CD4-positive, alpha-beta memory T cell (primary cell): Measurements from ENCODE around the gene PRR14. TPM values are rescaled to one million over a fixed set of nuclear protein-coding genes. Genes with fewer than 3 reads are reported as not detected.
A peak's percentile ranks its signal among the peaks of the same experiment; 100 is the strongest.

Experiments
- CTCF ChIA-PET: fragments of 350-600 bp; sonication (Branson Sonifier 250); formaldehyde crosslinking; loops from one replicate; lab custom pipeline; 2021; ENCODE audit warnings: inconsistent platforms; ENCODE audit not compliant: partially characterized antibody; lab: Charles Lee
- POLR2A ChIA-PET: fragments of 350-600 bp; sonication (Branson Sonifier 250); formaldehyde crosslinking; loops from one replicate; lab custom pipeline; 2021; ENCODE audit not compliant: partially characterized antibody; lab: Charles Lee
- DNase-seq, 5 donors: peaks; one replicate each; pipeline versions ENCODE4 v3.0.0 to v3.0.0-alpha.2; 2020 to 2022; ENCODE audit warnings: mixed read lengths in 1 of 5
- H3K27ac ChIP-seq: one replicate; pipeline ENCODE4 v1.7.0; 2013; ENCODE audit warnings: low read depth, low read length
- H3K27me3 ChIP-seq: 2 replicates; pipeline ENCODE4 v1.7.0; 2013; ENCODE audit warnings: mild to moderate bottlenecking, low read length, moderate library complexity; ENCODE audit not compliant: insufficient read depth
- H3K36me3 ChIP-seq: 2 replicates; pipeline ENCODE4 v1.7.0; 2013; ENCODE audit warnings: mild to moderate bottlenecking, low read length, moderate library complexity; ENCODE audit not compliant: insufficient read depth
- H3K4me1 ChIP-seq: 2 replicates; pipeline ENCODE4 v1.7.0; 2013; ENCODE audit warnings: mild to moderate bottlenecking, low read length, moderate library complexity; ENCODE audit not compliant: insufficient read depth
- H3K4me3 ChIP-seq, 2 donors: one replicate each; pipeline ENCODE4 v1.7.0; 2013; ENCODE audit warnings: low read length in 2 of 2, mild to moderate bottlenecking in 1 of 2
- H3K9me3 ChIP-seq, 2 donors: one replicate each; pipeline ENCODE4 v1.7.0; 2013; ENCODE audit warnings: low read length in 2 of 2, control low read depth in 1 of 2; ENCODE audit not compliant: control insufficient read depth in 1 of 2
- H3K27ac Mint-ChIP-seq, 7 donors: one replicate each; pipeline ENCODE4 v1.8.0; 2020 to 2021; ENCODE audit warnings: mixed read lengths in 7 of 7, mild to moderate bottlenecking in 6 of 7, inconsistent platforms in 3 of 7, moderate library complexity in 3 of 7
- H3K27me3 Mint-ChIP-seq, 2 donors: one replicate each; pipeline ENCODE4 v1.8.0; 2020 to 2021; ENCODE audit warnings: mixed read lengths in 2 of 2
- H3K36me3 Mint-ChIP-seq, 2 donors: one replicate each; pipeline ENCODE4 v1.8.0; 2020 to 2021; ENCODE audit warnings: mixed read lengths in 2 of 2, inconsistent platforms in 1 of 2, mild to moderate bottlenecking in 1 of 2
- H3K4me1 Mint-ChIP-seq, 4 donors: one replicate each; pipeline ENCODE4 v1.8.0; 2020 to 2021; ENCODE audit warnings: mixed read lengths in 4 of 4, mild to moderate bottlenecking in 1 of 4
- H3K4me3 Mint-ChIP-seq, 8 donors: one replicate each; pipeline ENCODE4 v1.8.0; 2020 to 2021; ENCODE audit warnings: mixed read lengths in 8 of 8, mild to moderate bottlenecking in 7 of 8, moderate library complexity in 6 of 8, inconsistent platforms in 3 of 8
- H3K9me3 Mint-ChIP-seq, 8 donors: one replicate each; pipeline ENCODE4 v1.8.0; 2020 to 2021; ENCODE audit warnings: mixed read lengths in 8 of 8, mild to moderate bottlenecking in 5 of 8, inconsistent platforms in 3 of 8, moderate library complexity in 1 of 8
- intact Hi-C: fragments of 100-400 bp; cut with micrococcal nuclease; formaldehyde crosslinking; loops from one replicate; pipeline ENCODE4 v1.15.1; 2023
- polyA plus RNA-seq, 2 donors: library from polyadenylated mRNA; unstranded; fragments of 300-500 nt; fragmentation: Illumina TruSeq; gene quantifications; one replicate each; pipeline ENCODE4 v1.2.3, GENCODE V29; 2021
- total RNA-seq, 2 experiments: library from RNA; stranded (reverse); gene quantifications; one replicate each; pipeline ENCODE4 v1.2.3, GENCODE V29; 2021

The PRR14 gene
- total and polyA plus RNA-seq, 4 experiments from 2014 or later = 8.7 to 100 (median 59.0) TPM

DNA sequence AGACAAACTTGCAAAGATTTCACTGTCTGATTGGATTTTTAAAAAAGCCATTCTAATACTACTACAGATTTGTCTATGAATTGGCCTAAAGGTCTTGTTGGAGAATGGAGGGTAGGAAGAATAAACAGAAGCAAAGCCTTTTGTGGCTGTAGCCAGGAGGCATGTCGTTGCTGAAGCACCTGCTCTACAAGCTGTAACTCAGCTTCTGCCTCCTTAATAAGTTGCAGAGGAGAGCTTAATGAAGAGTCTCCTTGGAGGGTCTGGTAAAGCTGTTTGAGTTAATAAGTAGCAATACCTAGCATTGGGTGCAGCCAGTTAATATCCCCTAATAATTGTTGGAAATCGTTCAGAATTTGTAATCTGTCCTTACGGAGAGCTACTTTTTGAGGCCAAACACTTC, 30.6 kb upstream of the PRR14 start:
- Mint-ChIP-seq H3K4me3 (no peak overlapping the region), H3K9me3 (peaks cover 0 to 2% (median 0%) of the 10 kb centered on the region in 8 donors), H3K36me3 (no peaks in the 10 kb centered on the region), H3K27me3 (peaks cover 5% of the 10 kb centered on the region in 2 donors), H3K27ac (no peak overlapping the region), H3K4me1 (no peaks in the 10 kb centered on the region)
- Histone ChIP-seq H3K4me1 (no peaks in the 10 kb centered on the region), H3K36me3 (no peaks in the 10 kb centered on the region), H3K27me3 (no peaks in the 10 kb centered on the region), H3K27ac (no peak overlapping the region), H3K4me3 (no peak overlapping the region), H3K9me3 (no peaks in the 10 kb centered on the region)
- intact Hi-C loops = no loop called here
- no peak for DNase-seq
- CTCF ChIA-PET = interaction anchor here (1.1 to 2.6 kb wide), 3 partner anchors 9 to 33 kb away, joined by 3 to 12 read pairs (median 6); no protein-coding TSS in a partner anchor
- POLR2A ChIA-PET = interaction anchor here (1.0 to 2.1 kb wide), 2 partner anchors 9 to 10 kb away, joined by 3 to 5 read pairs; partner anchors contain the start of gene ZNF689

DNA sequence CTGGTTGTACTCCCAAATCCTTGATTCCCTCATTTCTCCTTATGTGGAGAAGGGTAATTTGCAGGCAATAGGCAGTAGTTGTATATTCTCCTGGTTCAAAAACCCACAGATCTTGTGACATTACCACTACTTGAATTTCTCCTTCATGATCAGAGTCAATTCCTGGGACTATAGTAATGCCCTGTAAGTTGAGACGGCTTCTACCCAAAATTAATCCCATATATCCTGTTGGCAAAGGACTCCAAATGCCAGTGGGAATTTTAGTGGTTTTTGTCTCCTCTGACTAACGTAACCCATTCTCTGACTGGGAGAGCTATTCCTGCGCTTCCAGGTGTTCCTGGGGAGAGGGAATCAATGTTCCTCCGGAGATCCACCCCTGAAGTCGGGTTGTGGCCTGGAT, 29.0 kb upstream of the PRR14 start:
- no peak for DNase-seq
- no peaks in the 10 kb centered on the region for H3K36me3 Mint-ChIP-seq
- no peaks in the 10 kb centered on the region for H3K36me3 ChIP-seq
- H3K27ac Mint-ChIP-seq = no peak overlapping the region
- H3K4me3 ChIP-seq = no peak overlapping the region
- peaks cover 3 to 5% of the 10 kb centered on the region in 2 donors for H3K27me3 Mint-ChIP-seq
- POLR2A ChIA-PET = no interaction called here
- no peaks in the 10 kb centered on the region for H3K27me3 ChIP-seq
- H3K9me3 ChIP-seq = no peaks in the 10 kb centered on the region
- intact Hi-C loops = no loop called here
- no peaks in the 10 kb centered on the region for H3K4me1 Mint-ChIP-seq
- H3K4me3 Mint-ChIP-seq = no peak overlapping the region
- H3K9me3 Mint-ChIP-seq = peaks cover 0 to 2% (median 0%) of the 10 kb centered on the region in 8 donors
- CTCF ChIA-PET = interaction anchor here (1.1 to 1.2 kb wide), 3 partner anchors 10 to 24 kb away, joined by 3 to 5 read pairs (median 3); no protein-coding TSS in a partner anchor
- no peaks in the 10 kb centered on the region for H3K4me1 ChIP-seq
- no peak overlapping the region for H3K27ac ChIP-seq

DNA sequence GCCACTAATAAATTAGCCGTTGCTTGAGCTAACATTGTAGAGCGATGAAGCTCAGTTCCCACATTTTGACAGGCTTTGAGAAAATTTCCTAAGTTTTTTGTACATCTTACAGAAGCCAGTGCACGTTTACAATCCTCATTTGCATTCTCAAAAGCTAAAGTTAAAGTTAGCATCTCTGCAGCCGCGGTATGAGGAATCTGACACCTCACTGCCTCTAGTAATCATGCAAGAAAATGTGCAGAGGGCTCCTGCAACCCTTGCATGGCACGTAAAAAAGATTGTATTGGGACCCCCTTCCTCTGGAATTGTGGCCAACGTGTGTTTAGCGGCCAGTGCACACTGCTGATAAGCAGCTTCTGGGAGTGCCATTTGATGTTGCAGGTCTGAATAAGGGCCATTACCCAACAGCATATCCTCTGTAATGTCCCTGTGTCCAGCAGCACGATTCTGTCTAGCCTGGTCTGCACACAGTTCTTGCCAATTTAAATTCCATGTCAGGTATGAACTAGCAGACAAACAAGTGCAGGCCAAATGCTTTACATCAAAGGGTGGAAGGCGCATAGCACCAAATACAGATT, 28.2 kb upstream of the PRR14 start:
- DNase-seq = no peak
- ChIA-PET CTCF (interaction anchor here (1.1 kb wide), 2 partner anchors 10 to 11 kb away, joined by 3 read pairs; no protein-coding TSS in a partner anchor), POLR2A (no interaction called here)
- Mint-ChIP-seq H3K9me3 (peaks cover 0 to 2% (median 0%) of the 10 kb centered on the region in 8 donors), H3K36me3 (no peaks in the 10 kb centered on the region), H3K4me3 (no peak overlapping the region), H3K4me1 (no peaks in the 10 kb centered on the region), H3K27ac (peak overlapping the region in 2 of 7 donors; percentile 46 to 53), H3K27me3 (peaks cover under 1 to 5% of the 10 kb centered on the region in 2 donors)
- Histone ChIP-seq H3K4me3 (no peak overlapping the region), H3K9me3 (no peaks in the 10 kb centered on the region), H3K36me3 (no peaks in the 10 kb centered on the region), H3K27ac (no peak overlapping the region), H3K4me1 (no peaks in the 10 kb centered on the region), H3K27me3 (no peaks in the 10 kb centered on the region)
- intact Hi-C loops = no loop called here

DNA sequence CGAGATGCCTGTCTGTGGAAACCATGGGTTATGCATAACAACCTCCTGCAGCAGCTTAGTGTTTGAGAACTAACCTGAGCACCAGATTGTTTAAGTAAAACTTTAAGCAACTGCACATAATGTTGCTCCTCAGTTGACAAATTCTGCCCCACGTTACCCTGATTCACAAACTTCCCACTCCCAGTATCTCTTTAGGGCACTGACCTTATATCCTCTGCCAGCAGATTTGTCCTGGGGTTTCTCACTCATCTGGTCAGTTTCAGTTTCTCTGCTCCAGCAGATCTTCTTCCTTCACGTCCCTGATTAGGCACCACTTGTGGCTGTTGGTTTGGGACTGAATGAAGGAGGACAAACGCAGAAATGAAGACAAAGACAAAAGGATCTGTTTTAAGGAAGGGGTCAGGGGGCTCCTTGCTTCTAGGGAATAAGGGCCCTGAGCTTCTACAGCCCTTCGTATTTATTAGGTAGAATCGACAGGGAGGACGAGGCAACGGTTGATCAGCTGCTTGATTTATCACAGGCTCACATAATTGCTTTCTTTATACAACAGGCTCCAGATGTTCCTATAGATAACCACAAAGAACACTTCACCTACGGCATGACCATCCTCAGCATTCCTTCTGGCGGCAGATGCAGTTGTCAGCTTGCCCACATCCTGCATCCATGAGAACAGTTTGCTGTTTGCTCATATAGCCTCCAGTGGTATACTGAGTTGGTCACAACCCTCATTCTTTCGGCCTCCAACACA, 27.1 kb upstream of the PRR14 start:
- CTCF ChIA-PET = no interaction called here

DNA sequence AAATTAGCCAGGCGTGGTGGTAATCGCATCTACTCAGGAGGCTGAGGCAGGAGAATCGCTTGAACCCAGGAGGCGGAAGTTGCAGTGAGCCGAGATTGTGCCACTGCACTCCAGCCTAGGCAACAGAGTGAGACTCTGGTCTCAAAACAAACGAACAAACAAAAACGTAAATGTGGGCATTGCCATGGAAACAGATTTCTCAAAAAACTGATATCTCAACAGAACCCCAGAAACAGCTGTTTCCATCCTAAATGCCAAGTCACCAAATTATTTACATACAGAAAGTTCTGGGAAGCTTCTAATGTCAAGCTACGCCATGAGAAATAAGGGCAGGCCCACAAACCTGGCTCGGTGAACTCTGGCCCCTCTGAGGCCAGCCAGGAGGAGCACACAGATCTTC, 24.5 kb upstream of the PRR14 start:
- H3K4me1 Mint-ChIP-seq = peaks cover 4 to 9% (median 7%) of the 10 kb centered on the region in 4 donors
- no peak for DNase-seq
- ChIA-PET POLR2A (interaction anchor here (1.4 kb wide), 1 partner anchor 16 kb away, joined by 6 read pairs; the partner anchor contains the start of gene ZNF689), CTCF (interaction anchor here (1.3 to 1.6 kb wide), 3 partner anchors 16 to 40 kb away, joined by 4 to 6 read pairs (median 5); partner anchors contain the start of genes ZNF689 and ZNF785)
- H3K36me3 Mint-ChIP-seq = no peaks in the 10 kb centered on the region
- Histone ChIP-seq H3K27me3 (no peaks in the 10 kb centered on the region), H3K4me1 (peaks cover 5% of the 10 kb centered on the region), H3K36me3 (no peaks in the 10 kb centered on the region), H3K4me3 (no peak overlapping the region), H3K9me3 (no peaks in the 10 kb centered on the region), H3K27ac (no peak overlapping the region)
- no peak overlapping the region for H3K27ac Mint-ChIP-seq
- peaks cover 0 to 2% (median 0%) of the 10 kb centered on the region in 8 donors for H3K9me3 Mint-ChIP-seq
- H3K27me3 Mint-ChIP-seq = peaks cover 0 to 5% of the 10 kb centered on the region in 2 donors
- H3K4me3 Mint-ChIP-seq = no peak overlapping the region
- intact Hi-C loops = loop anchor here (5.0 kb wide), 1 partner anchor 54 kb away; the partner anchor contains the start of gene ZNF688

More for the DNA sequence above, 27.1 kb upstream of the PRR14 start:
- H3K4me1 Mint-ChIP-seq = peaks cover 2 to 7% (median 3%) of the 10 kb centered on the region in 4 donors
- Histone ChIP-seq H3K9me3 (no peaks in the 10 kb centered on the region), H3K36me3 (no peaks in the 10 kb centered on the region), H3K4me3 (no peak overlapping the region), H3K27me3 (no peaks in the 10 kb centered on the region), H3K4me1 (peaks cover 4% of the 10 kb centered on the region), H3K27ac (no peak overlapping the region)
- no peak overlapping the region for H3K4me3 Mint-ChIP-seq
- POLR2A ChIA-PET = no interaction called here
- no peak overlapping the region for H3K27ac Mint-ChIP-seq
- H3K27me3 Mint-ChIP-seq = peaks cover 0 to 5% of the 10 kb centered on the region in 2 donors
- DNase-seq = no peak
- peaks cover 0 to 2% (median 0%) of the 10 kb centered on the region in 8 donors for H3K9me3 Mint-ChIP-seq
- intact Hi-C loops = no loop called here
- H3K36me3 Mint-ChIP-seq = no peaks in the 10 kb centered on the region

DNA sequence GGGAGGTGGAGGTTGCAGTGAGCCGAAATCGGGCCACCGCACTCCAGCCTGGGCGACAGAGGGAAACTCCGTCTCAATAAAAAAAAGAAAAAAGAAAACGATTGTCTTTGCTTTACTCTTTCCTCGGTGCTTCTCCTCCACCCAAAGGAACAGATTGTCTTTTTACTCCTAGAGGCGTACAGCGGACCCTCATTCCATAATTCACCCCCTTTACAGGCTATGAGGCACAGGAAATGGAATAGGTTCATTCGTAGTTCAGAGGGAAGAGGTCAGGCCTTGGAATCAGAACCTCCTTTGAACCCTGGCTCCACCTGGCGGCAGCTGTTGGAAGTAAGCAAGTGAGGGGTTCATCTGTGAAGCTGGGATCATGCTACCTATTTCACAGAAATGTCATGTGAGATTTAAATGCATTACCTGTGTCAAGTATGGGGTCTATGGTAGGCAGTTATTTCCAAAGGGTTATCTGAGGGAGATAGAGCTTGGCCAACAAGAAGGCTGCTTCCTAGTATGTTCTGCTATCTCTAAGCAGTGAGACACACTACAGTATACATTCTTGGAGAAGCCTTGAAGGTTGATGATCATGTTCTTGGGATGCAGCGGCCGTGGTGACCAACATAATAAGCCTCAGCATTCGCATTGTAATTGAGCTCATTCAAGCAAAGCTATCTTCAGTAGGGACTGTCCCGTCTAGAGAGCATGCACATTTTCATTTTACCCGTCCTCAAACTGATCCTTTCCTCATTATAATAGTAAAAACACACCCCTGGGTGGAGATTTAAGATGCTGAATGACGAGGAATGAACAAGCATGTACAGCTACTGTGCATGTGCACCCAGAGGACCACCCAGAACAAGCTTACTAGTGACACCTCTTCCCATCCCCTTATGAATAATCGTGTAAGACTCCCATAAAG, 21.9 kb upstream of the PRR14 start:
- H3K9me3 Mint-ChIP-seq = peaks cover 0 to 2% (median 0%) of the 10 kb centered on the region in 8 donors
- peak; percentile 72 to 83 (median 80) for DNase-seq
- peak overlapping the region; percentile 67 to 86 (median 78) for H3K4me3 Mint-ChIP-seq
- CTCF ChIA-PET = interaction anchor here (0.6 to 4.7 kb wide), 33 partner anchors 9 to 220 kb away, joined by 3 to 29 read pairs (median 4); partner anchors contain the start of genes DCTPP1, FBRS, PRR14 and ZNF688
- POLR2A ChIA-PET = interaction anchor here (0.7 to 1.8 kb wide), 13 partner anchors 9 to 211 kb away, joined by 3 to 7 read pairs (median 4); partner anchors contain the start of genes PRR14, ZNF688, ZNF689 and ZNF785
- peak overlapping the region in 1 of 2 donors; percentile 48 for H3K4me3 ChIP-seq
- no peaks in the 10 kb centered on the region for H3K36me3 ChIP-seq
- no peak overlapping the region for H3K27ac ChIP-seq
- H3K4me1 ChIP-seq = peaks cover 9% of the 10 kb centered on the region
- no peaks in the 10 kb centered on the region for H3K9me3 ChIP-seq
- H3K4me1 Mint-ChIP-seq = peaks cover 4 to 9% (median 7%) of the 10 kb centered on the region in 4 donors
- H3K27me3 ChIP-seq = no peaks in the 10 kb centered on the region
- peak overlapping the region; percentile 38 to 95 (median 87) for H3K27ac Mint-ChIP-seq
- H3K27me3 Mint-ChIP-seq = peaks cover 0 to under 1% of the 10 kb centered on the region in 2 donors
- intact Hi-C loops = loop anchor here (1.0 to 5.0 kb wide), 3 partner anchors 19 to 199 kb away; partner anchors contain the start of genes DCTPP1, ZNF688 and ZNF689
- H3K36me3 Mint-ChIP-seq = no peaks in the 10 kb centered on the region
